H9 (cell line): ENCODE measurements around the gene CARD19. TPM values are rescaled to one million over a fixed set of nuclear protein-coding genes. Genes with fewer than 3 reads are reported as not detected.

ENCODE experiments used
- DNase-seq: peaks from one replicate; pipeline ENCODE4 v3.0.0-alpha.2; 2017
- H2AFZ ChIP-seq: one replicate; pipeline ENCODE4 v1.6.1; 2013; ENCODE audit warnings: mild to moderate bottlenecking, low read length, control low read depth, moderate library complexity
- H2AK5ac ChIP-seq: 2 replicates; pipeline ENCODE4 v1.6.1; 2013; ENCODE audit warnings: low read length, control low read depth, mixed read lengths; ENCODE audit not compliant: insufficient read length
- H2BK120ac ChIP-seq: one replicate; pipeline ENCODE4 v1.6.1; 2013; ENCODE audit warnings: low read depth, mild to moderate bottlenecking, low read length, control low read depth, inconsistent platforms; ENCODE audit not compliant: poor library complexity, severe bottlenecking
- H2BK12ac ChIP-seq: 2 replicates; pipeline ENCODE4 v1.6.1; 2013; ENCODE audit warnings: low read length, control low read depth, mixed read lengths, low read depth; ENCODE audit not compliant: insufficient read length
- H2BK15ac ChIP-seq: 2 replicates; pipeline ENCODE4 v1.6.1; 2013; ENCODE audit warnings: low read depth, low read length, control low read depth
- H2BK20ac ChIP-seq: one replicate; pipeline ENCODE4 v1.6.1; 2013; ENCODE audit warnings: low read depth, mild to moderate bottlenecking, low read length, control low read depth, inconsistent platforms; ENCODE audit not compliant: poor library complexity, severe bottlenecking
- H2BK5ac ChIP-seq: 2 replicates; pipeline ENCODE4 v1.6.1; 2013; ENCODE audit warnings: low read length, control low read depth, mixed read lengths; ENCODE audit not compliant: insufficient read length
- H3K14ac ChIP-seq: 2 replicates; pipeline ENCODE4 v1.6.1; 2013; ENCODE audit warnings: low read length, control low read depth; ENCODE audit not compliant: insufficient read depth
- H3K18ac ChIP-seq: 2 replicates; pipeline ENCODE4 v1.6.1; 2013; ENCODE audit warnings: low read depth, mild to moderate bottlenecking, mixed read lengths, low read length, control low read depth; ENCODE audit not compliant: insufficient read length
- H3K23ac ChIP-seq: 2 replicates; pipeline ENCODE4 v1.6.1; 2013; ENCODE audit warnings: low read length, control low read depth, mixed read lengths, low read depth; ENCODE audit not compliant: insufficient read length
- H3K23me2 ChIP-seq: 2 replicates; pipeline ENCODE4 v1.6.1; 2013; ENCODE audit warnings: low read depth, mild to moderate bottlenecking, mixed read lengths, low read length, control low read depth; ENCODE audit not compliant: insufficient read length, poor library complexity, severe bottlenecking
- H3K27ac ChIP-seq: 2 replicates; pipeline ENCODE4 v1.5.1; 2013; ENCODE audit warnings: low read length, control low read depth, mixed read lengths, low read depth; ENCODE audit not compliant: insufficient read length
- H3K27me3 ChIP-seq: 2 replicates; pipeline ENCODE4 v1.6.1; 2013; ENCODE audit warnings: low read length, control low read depth, inconsistent platforms; ENCODE audit not compliant: insufficient read depth
- H3K4ac ChIP-seq: 2 replicates; pipeline ENCODE4 v1.6.1; 2013; ENCODE audit warnings: low read depth, mild to moderate bottlenecking, control low read depth, inconsistent platforms, low read length, moderate library complexity
- H3K4me1 ChIP-seq: 2 replicates; pipeline ENCODE4 v1.6.1; 2013; ENCODE audit warnings: low read length, control low read depth, inconsistent platforms; ENCODE audit not compliant: insufficient read depth
- H3K4me2 ChIP-seq: 2 replicates; pipeline ENCODE4 v1.6.1; 2013; ENCODE audit warnings: low read length, control low read depth, mixed read lengths; ENCODE audit not compliant: insufficient read length, insufficient read depth
- H3K56ac ChIP-seq: 2 replicates; pipeline ENCODE4 v1.6.1; 2013; ENCODE audit warnings: low read depth, mild to moderate bottlenecking, mixed read lengths, low read length, control low read depth; ENCODE audit not compliant: insufficient read length
- H3K79me1 ChIP-seq: 2 replicates; pipeline ENCODE4 v1.6.1; 2013; ENCODE audit warnings: low read depth, mild to moderate bottlenecking, moderate library complexity, low read length, control low read depth, inconsistent platforms; ENCODE audit not compliant: insufficient read depth, poor library complexity, severe bottlenecking
- H3K79me2 ChIP-seq: 2 replicates; pipeline ENCODE4 v1.6.1; 2013; ENCODE audit warnings: low read length, control low read depth, inconsistent platforms; ENCODE audit not compliant: insufficient read depth
- H3K9ac ChIP-seq: 2 replicates; pipeline ENCODE4 v1.6.1; 2013; ENCODE audit warnings: low read length, control low read depth, mixed read lengths; ENCODE audit not compliant: insufficient read length; ENCODE audit errors: extremely low read depth
- H3K9me3 ChIP-seq: one replicate; pipeline ENCODE4 v1.6.1; 2013; ENCODE audit warnings: low read depth, low read length, inconsistent platforms; ENCODE audit not compliant: control insufficient read depth
- H3T11ph ChIP-seq: one replicate; pipeline ENCODE4 v1.6.1; 2013; ENCODE audit warnings: mild to moderate bottlenecking, low read length, control low read depth, inconsistent platforms
- H4K20me1 ChIP-seq: one replicate; pipeline ENCODE4 v1.6.1; 2013; ENCODE audit not compliant: control insufficient read depth, insufficient read length, insufficient read depth
- H4K5ac ChIP-seq: 2 replicates; pipeline ENCODE4 v1.6.1; 2013; ENCODE audit warnings: low read depth, mild to moderate bottlenecking, mixed read lengths, low read length, control low read depth; ENCODE audit not compliant: insufficient read length
- H4K8ac ChIP-seq: replicated peaks from 2 replicates; pipeline ENCODE4 v1.6.1; 2013; ENCODE audit warnings: low read length, control low read depth, mixed read lengths, low read depth; ENCODE audit not compliant: insufficient read length
- H4K91ac ChIP-seq: 2 replicates; pipeline ENCODE4 v1.6.1; 2013; ENCODE audit warnings: low read depth, mild to moderate bottlenecking, moderate library complexity, mixed read lengths, low read length, control low read depth; ENCODE audit not compliant: insufficient read length
- H3K27ac Mint-ChIP-seq, 3 experiments: 2 replicates in 2 of 3; 3 replicates in 1 of 3; pipeline ENCODE4 v1.8.0; 2020 to 2021; ENCODE audit warnings: mixed read lengths in 3 of 3, mild to moderate bottlenecking in 1 of 3, moderate library complexity in 1 of 3
- H3K27me3 Mint-ChIP-seq: 2 replicates; pipeline ENCODE4 v1.8.0; 2021; ENCODE audit warnings: low read depth, mild to moderate bottlenecking, moderate library complexity, mixed read lengths
- H3K36me3 Mint-ChIP-seq, 3 experiments: 2 replicates in 2 of 3; 3 replicates in 1 of 3; pipeline ENCODE4 v1.8.0; 2020 to 2021; ENCODE audit warnings: low read depth in 3 of 3, mixed read lengths in 3 of 3; ENCODE audit not compliant: insufficient read depth in 1 of 3
- H3K4me1 Mint-ChIP-seq, 2 experiments: 2 replicates each; pipeline ENCODE4 v1.8.0; 2020; ENCODE audit warnings: mixed read lengths in 2 of 2
- H3K4me3 Mint-ChIP-seq, 2 experiments: 2 replicates in 1 of 2; 3 replicates in 1 of 2; pipeline ENCODE4 v1.8.0; 2020 to 2021; ENCODE audit warnings: mild to moderate bottlenecking in 2 of 2, mixed read lengths in 2 of 2, moderate library complexity in 1 of 2
- H3K9me3 Mint-ChIP-seq, 2 experiments: 2 replicates in 1 of 2; 3 replicates in 1 of 2; pipeline ENCODE4 v1.8.0; 2020; ENCODE audit warnings: mild to moderate bottlenecking in 2 of 2, mixed read lengths in 2 of 2, moderate library complexity in 1 of 2
- CTCF ChIP-seq: fragments of 200-600 bp; sonication (generic); conservative IDR thresholded peaks from 3 replicates; pipeline ENCODE4 v1.8.0; 2021; ENCODE audit warnings: antibody characterized with exemption, mild to moderate bottlenecking
- WGBS: extraction: QIAGEN DNeasy Blood & Tissue Kit; methylation state at CpG from one replicate; pipeline ENCODE4 v1.1.7; 2013; ENCODE audit warnings: missing lambda C conversion rate, low lambda C conversion rate, mixed read lengths; ENCODE audit not compliant: insufficient read length; ENCODE audit errors: extremely low coverage; 5-methylcytosine and 5-hydroxymethylcytosine counted together
- total RNA-seq: library from RNA; stranded (reverse); gene quantifications from 2 replicates; pipeline ENCODE4 v1.2.1, GENCODE V29; 2021

Gene CARD19
- total RNA-seq, 1 experiment from 2014 or later = 21.4 TPM

- Histone ChIP-seq H3T11ph (no peak overlapping the region), H2BK12ac (no peak overlapping the region), H3K18ac (no peak overlapping the region), H4K8ac (no peak overlapping the region), H3K79me2 (no peaks in the 10 kb centered on the region), H3K23ac (no peak overlapping the region), H3K79me1 (no peaks in the 10 kb centered on the region), H3K56ac (no peak overlapping the region), H3K27me3 (no peaks in the 10 kb centered on the region), H2AK5ac (no peak overlapping the region), H2BK20ac (no peak overlapping the region), H3K9me3 (no peaks in the 10 kb centered on the region), H2AFZ (no peak overlapping the region), H3K4me2 (no peak overlapping the region), H3K9ac (no peak overlapping the region), H4K91ac (no peak overlapping the region), H3K27ac (no peak overlapping the region), H4K20me1 (no peaks in the 10 kb centered on the region), H3K23me2 (no peaks in the 10 kb centered on the region), H2BK5ac (no peak overlapping the region), H2BK15ac (no peak overlapping the region), H4K5ac (no peak overlapping the region), H3K4me1 (no peaks in the 10 kb centered on the region), H3K14ac (no peak overlapping the region), H3K4ac (no peak overlapping the region), H2BK120ac (no peak overlapping the region)
- Mint-ChIP-seq H3K36me3 (peaks cover 0 to 2% (median 0%) of the 10 kb centered on the region in 3 experiments; a peak in 3 of 7 replicates), H3K27me3 (no peaks in the 10 kb centered on the region), H3K27ac (no peak overlapping the region), H3K4me1 (0 out of 4 replicates have a peak, but pooled peaks cover 0 to 3% of the 10 kb centered on the region in 2 experiments), H3K4me3 (no peak overlapping the region), H3K9me3 (no peaks in the 10 kb centered on the region)
- DNase-seq = no peak
- TF ChIP-seq CTCF = no peak
- WGBS = no CpG with 5 or more reads among the region's 13 CpGs
These were observed 16.6 kb upstream of the CARD19 start for GRCh38 chr9:93079371-93079770.
